C4-2B (cell line): Measurements from ENCODE around the gene ERFE.

Experiments used
- H3K27ac ChIP-seq: fragments of 450-650 bp; 2 replicates; pipeline ENCODE4 v1.5.1; 2017
- CTCF ChIP-seq: fragments of 450-650 bp; conservative IDR thresholded peaks from 2 replicates; pipeline ENCODE4 v1.5.1; 2017; ENCODE audit warnings: mild to moderate bottlenecking
- ZFX ChIP-seq: fragments of 450-650 bp; IDR thresholded peaks from 2 replicates; pipeline ENCODE4 v1.6.1; 2017

ERFE gene

DNA sequence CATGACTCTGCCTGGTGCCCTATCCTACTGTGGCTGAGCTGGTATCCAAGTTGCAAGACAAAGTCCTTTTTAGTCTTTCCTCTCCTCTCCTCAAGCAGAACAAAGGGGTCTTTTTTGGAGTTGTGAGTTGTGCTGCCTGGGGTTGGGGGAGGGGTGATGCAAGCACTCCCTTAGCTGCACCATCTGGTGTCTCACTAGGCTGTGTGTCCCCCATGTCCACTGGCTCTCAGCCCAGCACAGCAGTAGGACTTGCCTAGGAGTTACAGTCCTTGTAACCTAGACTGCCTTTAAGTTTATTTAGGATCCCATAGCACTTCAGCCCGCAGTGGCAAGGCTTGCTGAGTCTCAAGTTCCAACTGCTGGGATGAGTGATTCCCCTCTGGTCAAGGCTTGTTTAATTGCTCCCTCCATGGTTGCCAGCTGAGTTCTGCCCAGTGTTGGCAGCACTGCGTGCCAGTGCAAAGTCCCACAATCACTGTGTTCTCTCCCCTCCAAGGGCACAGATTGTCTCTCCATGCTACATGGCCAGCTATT, 57.9 kb downstream of the ERFE start:
- H3K27ac ChIP-seq: no peak overlapping the region
- TF ChIP-seq ZFX (no peak), CTCF (no peak)
